Stomach (tissue), 4 donors: ENCODE data around the gene TAPBP.

Experiments used
- EP300 ChIP-seq: sonication (generic); formaldehyde crosslinking; IDR thresholded peaks from one replicate; pipeline ENCODE4 v1.6.1; 2017; ENCODE audit warnings: antibody characterized with exemption
- POLR2A ChIP-seq, 4 donors: fragments of 450-650 bp; IDR thresholded peaks; one replicate each; pipeline ENCODE4 v1.6.1; 2016; ENCODE audit warnings: antibody characterized with exemption in 4 of 4, control low read depth in 2 of 4, mild to moderate bottlenecking in 1 of 4, moderate library complexity in 1 of 4
- POLR2AphosphoS5 ChIP-seq, 3 donors: sonication (generic); formaldehyde crosslinking; IDR thresholded peaks; one replicate each; pipeline ENCODE4 v1.6.1; 2016; ENCODE audit warnings: antibody characterized with exemption in 3 of 3
- TF ChIP-seq, protein P1 (sequence below), 7 experiments: fragments of 450-650 bp in 4 of 7; fragments of 200-600 bp in 3 of 7; sonication (generic) in 3 of 7; IDR thresholded peaks; one replicate each; pipeline ENCODE4 v1.5.1; 2016 to 2019; ENCODE audit warnings: antibody characterized with exemption in 7 of 7, control low read depth in 2 of 7, mild to moderate bottlenecking in 1 of 7

- TF ChIP-seq, protein P1, sequence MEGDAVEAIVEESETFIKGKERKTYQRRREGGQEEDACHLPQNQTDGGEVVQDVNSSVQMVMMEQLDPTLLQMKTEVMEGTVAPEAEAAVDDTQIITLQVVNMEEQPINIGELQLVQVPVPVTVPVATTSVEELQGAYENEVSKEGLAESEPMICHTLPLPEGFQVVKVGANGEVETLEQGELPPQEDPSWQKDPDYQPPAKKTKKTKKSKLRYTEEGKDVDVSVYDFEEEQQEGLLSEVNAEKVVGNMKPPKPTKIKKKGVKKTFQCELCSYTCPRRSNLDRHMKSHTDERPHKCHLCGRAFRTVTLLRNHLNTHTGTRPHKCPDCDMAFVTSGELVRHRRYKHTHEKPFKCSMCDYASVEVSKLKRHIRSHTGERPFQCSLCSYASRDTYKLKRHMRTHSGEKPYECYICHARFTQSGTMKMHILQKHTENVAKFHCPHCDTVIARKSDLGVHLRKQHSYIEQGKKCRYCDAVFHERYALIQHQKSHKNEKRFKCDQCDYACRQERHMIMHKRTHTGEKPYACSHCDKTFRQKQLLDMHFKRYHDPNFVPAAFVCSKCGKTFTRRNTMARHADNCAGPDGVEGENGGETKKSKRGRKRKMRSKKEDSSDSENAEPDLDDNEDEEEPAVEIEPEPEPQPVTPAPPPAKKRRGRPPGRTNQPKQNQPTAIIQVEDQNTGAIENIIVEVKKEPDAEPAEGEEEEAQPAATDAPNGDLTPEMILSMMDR (IDR thresholded peaks at IDR 0.05) = no peak
- TF ChIP-seq POLR2A (IDR thresholded peaks at IDR 0.05) = no peak
- TF ChIP-seq EP300 = no peak
- no peak for TF ChIP-seq POLR2AphosphoS5 (IDR thresholded peaks at IDR 0.05)
Measured at GRCh38 chr6:33319939-33320314, 6.0 kb upstream of the TAPBP start.
